NCI-H2196 treated with DMSO at 0.1 percent for 48 hours (cell line): ENCODE measurements around the gene PLEKHJ1.
"Not testable (repeated sequence)": the region's sequence is repeated elsewhere in the genome, so short reads cannot be mapped to it uniquely, and the experiment has no call there.

ENCODE experiments used
- DNase-seq: peaks from one replicate; lab custom pipeline; 2025; ENCODE audit not compliant: unreplicated experiment; lab: John Stamatoyannopoulos, UW

PLEKHJ1 gene

DNA sequence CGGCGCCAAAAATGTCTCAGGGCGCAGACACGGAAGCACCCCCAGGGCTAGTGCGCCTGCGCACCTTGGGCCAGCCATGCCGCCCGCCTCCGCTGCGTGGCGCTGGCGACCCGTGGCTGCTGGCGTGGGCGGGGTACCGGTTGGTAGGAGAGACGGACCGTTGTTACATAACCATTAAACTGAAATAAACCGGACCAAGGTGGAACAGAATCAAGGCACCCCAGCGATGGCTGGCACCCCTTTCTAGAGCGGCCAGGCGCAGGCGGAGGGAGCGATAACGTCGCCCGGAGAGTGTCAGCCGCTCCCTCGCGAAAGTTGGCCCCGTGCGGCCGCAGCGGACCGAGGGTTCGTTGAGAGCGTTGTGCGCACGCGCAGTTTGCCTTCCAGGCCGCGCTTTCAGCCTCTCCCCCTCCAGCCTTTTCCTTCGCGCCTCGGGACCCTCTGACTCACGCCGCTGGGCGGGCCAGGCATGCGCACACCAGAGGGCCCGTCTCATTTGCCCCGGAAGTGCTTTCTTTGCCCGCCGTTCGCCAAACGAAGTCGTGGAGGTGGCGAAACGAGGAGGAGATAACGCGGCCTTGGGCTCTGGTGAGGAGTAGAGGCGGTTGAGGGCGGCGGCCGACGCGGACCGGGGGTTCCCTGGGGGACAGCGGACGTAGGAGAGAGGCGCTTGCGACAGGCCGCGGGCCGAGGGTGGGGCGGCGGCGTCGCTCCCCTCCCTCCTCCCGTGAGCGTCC is at the start of gene PLEKHJ1, which contains the start of gene SF3A2:
TSS of gene PLEKHJ1 (minus strand) at position 16 of the 737 bp plus-strand sequence. CDS start 81 bp downstream, outside the sequence.
TSS of gene SF3A2 (plus strand) at position 511 of the 737 bp plus-strand sequence. CDS start 6,595 bp downstream, outside the sequence.
- peak; percentile 95 for DNase-seq

DNA sequence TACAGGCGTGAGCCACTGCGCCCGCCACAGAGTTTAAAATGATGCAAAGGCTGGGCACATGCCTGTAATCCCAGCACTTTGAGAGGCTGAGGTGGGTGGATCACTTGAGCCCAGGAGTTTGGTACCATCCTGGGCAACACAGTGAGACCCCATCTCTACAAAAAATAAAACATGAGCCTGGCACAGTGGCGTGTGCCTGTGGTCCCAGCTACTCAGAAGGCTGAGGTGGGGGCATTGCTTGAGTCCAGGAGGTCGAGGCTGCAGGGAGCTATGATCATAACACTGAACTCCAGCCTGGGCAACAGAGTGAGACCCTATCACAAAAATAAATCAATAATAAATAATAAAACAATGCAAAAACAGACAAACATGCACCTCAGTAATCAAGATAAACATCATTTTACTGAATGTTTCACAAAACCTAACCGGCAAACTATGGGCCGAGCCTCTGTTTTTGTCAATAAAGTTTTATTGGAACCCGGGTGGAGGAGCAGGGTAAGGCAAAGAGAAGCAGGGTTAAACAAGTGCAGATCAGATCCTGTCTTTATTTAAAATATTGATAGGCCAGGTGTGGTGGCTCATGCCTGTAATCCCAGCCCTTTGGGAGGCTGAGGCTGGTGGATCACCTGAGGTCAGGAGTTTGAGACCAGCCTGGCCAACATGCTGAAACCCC is 47.8 kb upstream of the PLEKHJ1 start:
- DNase-seq, result no peak

- DNase-seq, result no peak
Measured at GRCh38 chr19:2282862-2283237, 46.7 kb upstream of the PLEKHJ1 start.

GRCh38 chr19:2282062-2282861 is 46.1 kb upstream of the PLEKHJ1 start, which contains the start of gene PEAK3:
PEAK3 (minus strand) TSS chr19:2282175; CDS start chr19:2280931, 1,244 bp downstream.
- no peak for DNase-seq

DNA sequence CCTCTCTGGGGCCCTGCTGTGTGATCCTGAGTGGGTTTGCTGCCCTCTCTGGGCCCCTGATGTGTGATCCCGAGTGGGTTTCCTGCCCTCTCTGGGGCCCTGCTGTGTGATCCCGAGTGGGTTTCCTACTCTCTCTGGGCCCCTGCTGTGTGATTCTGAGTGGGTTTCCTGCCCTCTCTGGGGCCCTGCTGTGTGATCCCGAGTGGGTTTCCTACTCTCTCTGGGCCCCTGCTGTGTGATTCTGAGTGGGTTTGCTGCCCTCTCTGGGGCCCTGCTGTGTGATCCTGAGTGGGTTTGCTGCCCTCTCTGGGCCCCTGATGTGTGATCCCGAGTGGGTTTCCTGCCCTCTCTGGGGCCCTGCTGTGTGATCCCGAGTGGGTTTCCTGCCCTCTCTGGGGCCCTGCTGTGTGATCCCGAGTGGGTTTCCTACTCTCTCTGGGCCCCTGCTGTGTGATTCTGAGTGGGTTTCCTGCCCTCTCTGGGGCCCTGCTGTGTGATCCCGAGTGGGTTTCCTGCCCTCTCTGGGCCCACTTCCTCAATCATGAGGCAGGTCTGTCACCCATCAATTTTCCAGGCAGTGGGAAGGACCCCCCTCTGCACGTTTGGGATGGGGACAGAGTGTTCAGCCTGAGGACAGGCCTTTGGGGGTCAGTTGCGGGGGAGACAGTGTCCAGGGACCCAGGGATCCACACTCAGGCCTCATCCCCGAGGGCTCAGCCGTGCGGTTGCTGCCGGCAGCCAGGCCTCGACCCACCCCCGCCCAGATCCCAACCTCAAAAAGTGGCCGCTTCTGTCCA is 45.3 kb upstream of the PLEKHJ1 start:
- not testable (repeated sequence) for DNase-seq

DNA sequence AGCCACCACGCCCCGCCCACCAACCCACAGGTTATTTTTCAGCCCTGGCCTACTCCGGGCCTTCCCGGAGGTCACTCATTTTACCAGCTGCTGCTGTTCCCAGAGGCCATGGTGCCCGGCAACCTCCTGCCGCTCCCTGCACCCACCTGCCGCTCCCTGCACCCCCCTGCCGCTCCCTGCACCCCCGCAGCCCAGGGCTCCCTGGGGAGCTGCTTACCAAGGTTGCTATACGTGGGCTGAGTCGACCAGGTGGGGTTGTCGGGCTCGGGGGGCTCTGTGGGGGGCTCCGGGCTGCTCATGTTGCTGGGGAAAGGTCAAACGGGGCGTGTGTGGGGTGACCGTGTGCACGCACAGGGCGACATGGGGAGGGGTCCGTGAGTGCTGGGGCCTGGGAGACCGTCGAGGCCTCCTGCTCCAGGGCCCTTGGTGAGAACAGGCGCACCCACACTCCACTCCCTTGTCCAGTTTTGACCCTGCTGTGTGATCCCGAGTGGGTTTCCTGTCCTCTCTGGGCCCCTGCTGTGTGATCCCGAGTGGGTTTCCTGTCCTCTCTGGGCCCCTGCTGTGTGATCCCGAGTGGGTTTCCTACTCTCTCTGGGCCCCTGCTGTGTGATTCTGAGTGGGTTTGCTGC is 44.6 kb upstream of the PLEKHJ1 start:
- no peak for DNase-seq

DNA sequence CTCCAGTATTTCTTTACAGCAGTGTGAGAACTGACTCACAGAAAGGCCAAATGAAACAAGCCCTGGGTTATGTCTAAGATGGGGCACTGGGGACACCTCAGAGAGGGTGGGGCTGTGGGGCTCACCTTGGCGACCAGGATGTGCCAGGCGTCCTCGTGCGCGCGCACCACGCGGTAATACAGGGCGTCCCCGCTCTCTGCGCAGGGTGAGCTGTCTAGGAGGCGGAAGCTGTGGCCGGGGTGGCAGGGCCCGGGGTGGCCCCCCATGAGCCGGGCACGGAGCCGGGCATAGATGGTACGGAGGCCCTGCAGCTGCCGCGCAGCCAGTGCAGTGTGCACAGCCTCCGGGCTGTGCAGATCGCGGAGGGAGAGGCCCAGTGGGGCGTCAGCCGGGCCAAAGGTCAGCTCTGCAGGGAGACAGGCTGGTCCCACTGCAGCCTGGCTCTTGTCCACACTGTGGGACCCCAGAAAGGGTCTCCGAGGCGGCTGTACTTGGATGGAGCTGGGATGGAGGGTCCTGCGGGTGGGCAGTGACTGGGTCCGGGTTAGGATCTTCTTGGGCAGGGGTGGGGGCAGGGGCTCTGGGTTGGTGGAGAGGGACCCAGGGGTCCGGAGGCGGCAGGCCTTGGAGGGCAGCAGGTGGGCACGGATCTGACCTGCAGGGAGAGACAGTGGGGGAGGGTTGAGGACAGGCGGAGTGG is 42.5 kb upstream of the PLEKHJ1 start:
- no peak for DNase-seq

GRCh38 chr19:2277138-2277537 is 41.0 kb upstream of the PLEKHJ1 start:
- DNase-seq, result no peak

- no peak for DNase-seq
Measured at GRCh38 chr19:2276429-2276986, 40.4 kb upstream of the PLEKHJ1 start.

- no peak for DNase-seq
Measured at GRCh38 chr19:2275588-2276428, 39.7 kb upstream of the PLEKHJ1 start.

DNA sequence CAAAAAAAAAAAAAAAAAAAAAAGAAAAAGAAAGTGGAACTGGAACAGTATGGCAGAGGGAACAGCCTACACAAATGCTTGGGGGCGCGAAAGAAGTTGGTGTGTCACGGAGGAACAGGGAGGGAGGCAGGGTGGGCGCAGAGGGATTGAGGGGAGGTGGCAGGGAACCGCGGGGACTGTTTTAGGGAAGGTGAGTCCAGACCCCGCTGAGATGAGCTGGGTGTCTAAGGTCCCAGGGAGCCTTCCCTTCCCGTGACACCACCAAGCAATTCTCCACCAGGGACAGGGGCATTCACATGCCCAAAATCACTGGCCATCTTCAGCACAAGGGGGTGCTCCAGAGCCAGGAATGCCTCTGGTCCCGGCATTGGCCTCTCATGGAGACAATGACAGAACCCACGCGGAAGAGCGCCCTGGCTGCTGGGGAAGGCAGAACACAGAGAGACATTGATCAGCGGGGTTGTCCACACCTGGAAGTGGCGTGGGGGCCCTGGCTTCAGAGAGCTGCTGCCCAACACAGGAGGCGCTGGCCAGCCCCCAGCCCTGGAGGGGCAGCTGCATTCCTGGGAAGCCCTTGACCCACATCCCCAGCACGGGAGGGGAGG is 38.9 kb upstream of the PLEKHJ1 start:
- peak; percentile 46 for DNase-seq

DNA sequence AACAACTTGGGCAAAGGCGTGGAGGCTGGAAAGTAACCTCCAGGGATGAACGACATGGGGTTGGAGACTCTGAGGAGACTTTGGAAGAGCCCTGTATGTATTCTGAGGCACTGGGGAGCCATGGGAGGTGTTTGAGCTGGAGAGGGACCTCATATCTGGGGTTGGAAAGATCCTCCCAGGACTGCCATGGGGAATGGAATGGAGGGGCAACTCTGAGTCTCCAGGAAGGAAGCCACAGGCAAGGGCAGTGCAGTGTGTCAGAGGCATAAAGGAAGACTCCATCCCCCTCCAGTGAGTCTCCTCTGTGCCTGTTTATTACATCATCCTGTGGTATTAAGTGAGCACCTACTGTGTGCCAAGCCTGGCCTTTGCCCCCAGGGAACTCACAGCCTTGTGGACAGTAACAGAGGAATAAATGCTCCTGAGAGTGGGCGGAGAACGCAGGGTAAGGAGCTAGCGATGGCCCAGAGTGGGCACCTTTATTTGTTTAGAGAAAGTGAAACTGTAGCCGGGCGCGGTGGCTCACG is 38.1 kb upstream of the PLEKHJ1 start:
- DNase-seq, result no peak

DNA sequence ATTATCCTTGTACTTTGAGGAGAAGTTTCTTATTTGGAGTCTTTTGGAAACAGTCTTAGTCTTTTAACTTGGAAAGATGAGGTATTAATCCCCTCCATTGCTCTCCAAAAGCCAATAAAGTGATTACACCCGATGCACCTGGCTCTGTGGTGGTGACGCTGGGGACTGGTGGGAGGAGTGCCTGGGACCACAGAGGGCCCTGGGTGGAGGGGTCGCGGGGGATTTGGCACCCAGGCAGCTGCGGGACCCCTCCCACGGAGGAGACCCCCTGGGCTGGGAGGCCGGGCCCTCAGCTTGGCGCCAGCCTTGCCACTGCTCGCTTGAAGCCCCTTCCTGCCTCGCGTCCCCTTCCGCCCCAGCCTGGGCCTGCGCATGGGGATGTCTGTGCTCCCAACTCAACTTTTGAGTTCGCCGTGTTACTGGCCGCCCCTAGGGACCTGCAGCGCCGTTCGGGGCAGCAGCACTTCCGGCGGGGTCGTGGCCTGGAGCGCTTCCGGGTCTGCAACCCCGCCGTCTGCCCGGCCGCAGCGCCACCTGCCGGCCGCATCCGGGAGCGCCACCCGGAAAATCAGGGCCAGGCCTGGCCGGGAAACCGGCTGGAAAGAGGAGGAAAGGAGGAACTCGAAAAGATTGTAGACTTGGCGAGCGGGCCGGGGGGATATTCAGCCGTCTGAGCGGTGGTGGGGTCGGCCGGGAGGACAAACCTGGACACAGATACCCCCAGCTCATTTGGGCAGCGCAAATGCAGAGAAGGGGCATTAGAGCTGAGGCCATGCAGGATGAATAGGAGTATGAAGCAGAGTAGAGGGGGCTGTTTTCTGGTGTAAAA is 37.4 kb upstream of the PLEKHJ1 start:
- DNase-seq, result peak; percentile 28

- DNase-seq, result no peak
Measured at GRCh38 chr19:2271234-2272103, 35.3 kb upstream of the PLEKHJ1 start.

DNA sequence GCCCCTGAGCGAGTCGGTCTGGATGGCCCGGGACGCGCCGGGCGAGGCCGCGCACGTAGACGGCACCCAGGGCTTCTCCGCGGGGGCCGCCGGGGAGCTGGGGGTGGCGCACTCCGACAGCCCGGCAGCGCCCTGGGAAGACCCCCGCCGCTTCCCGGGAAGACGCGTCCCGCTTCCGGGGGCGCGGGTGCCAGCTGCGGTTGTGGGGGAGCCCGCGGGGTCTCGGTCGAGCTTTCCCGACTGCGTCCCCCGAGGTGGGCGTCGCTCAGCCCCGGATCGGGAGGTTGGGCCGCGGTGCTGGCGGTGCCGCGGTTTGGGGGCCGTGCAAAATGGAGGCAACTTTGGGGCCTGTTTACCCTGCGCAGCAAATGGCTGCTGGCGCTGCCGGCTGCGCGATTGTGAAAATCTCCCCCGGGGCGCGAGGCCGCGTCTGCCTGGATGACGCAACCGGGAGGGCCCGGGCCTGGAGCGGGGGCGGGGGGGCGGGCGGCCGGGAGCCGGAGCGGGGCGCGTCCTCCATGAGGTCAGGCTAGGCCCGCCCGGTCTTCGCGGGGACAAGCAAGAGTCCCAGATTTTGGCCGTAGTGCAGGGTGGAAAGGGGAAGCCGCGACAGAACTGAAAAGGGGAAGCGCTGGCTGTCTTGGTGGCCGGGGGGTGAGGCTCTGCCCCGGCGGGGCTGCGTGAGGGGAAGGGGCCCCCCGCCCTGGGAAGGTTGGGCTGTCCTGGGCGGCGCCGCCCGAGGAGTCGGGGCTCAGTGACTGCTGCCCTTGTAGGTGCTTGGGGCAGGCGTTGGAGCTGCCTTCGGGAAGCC is 34.5 kb upstream of the PLEKHJ1 start:
- no peak for DNase-seq
